ENCODE measurements around the gene IZUMO2.

IZUMO2 gene

DNA sequence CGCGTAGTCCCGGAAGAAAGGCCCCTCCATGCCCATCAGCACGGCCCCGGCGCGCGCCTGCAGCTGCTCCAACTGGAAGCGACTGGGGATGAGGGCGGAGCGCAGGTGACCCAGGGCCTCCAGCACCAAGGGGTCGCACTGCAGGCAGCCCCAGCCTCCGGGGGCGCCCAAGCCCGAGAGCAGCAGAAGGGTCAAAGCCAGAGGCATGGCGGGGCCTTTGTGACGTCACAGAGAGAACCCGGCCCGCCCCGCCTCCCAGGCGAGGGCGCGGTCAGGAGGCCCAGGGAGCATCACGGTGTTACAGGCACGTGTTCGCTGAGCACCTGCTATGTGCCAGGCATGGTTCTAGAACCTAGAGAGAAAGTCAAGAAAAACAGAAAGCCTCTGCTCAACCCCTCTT, at the start of gene IZUMO2:
TSS of gene IZUMO2 (minus strand) at position 294 of the 400 bp plus-strand sequence. CDS start at position 207, 87 bp downstream.
- no peak for DNase-seq (ENCODE audit: low spot score)

DNA sequence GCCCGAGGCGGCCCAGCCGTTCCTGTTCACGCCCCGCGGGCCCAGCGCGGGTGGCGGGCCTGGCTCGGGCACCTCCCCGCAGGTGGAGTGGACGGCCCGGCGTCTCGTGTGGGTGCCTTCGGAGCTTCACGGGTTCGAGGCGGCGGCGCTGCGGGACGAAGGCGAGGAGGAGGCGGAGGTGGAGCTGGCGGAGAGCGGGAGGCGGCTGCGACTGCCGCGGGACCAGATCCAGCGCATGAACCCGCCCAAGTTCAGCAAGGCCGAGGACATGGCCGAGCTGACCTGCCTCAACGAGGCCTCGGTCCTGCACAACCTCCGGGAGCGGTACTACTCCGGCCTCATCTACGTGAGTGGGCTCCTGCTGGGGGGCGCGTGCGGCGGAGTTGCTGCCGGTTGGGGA, 47.3 kb upstream of the IZUMO2 start:
- no peak for DNase-seq (ENCODE audit: low spot score)

DNA sequence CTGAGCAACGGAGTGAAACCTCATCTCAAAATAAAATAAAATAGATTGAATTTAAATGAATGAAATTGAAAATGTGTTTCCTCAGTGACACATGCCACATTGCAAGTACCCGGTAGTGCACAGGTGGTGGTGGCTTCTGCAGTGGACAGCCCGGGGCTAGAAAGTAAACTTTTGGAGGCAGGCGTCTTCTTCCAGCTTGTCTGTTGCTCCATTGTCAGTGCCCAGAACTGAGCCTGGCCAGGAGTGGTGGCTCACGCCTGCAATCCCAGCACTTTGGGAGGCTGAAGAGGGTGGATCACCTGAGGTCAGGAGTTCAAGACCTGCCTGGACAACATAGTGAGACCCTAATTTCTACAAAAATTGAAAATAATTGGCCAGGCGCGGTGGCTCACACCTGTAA, 46.0 kb upstream of the IZUMO2 start:
- no peak for DNase-seq (ENCODE audit: low spot score)

DNA sequence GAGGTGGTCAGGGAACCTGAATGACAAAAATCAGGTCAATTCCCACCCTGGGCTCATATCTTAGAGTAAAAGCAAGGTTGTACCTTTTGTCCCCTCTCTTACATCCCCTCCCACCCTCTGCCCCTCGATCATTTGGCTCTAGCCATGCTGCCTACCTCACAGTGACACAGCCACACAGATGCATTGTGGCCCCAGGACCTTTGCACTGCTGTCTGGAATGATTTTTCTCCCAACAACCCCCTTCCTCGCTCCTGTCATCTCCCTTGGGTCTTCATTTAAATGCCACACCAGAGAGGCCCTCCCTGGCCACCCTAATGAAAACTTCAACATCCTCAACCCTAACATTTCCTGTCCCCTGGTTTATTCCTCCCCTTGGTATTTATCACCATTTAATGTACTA, 44.6 kb upstream of the IZUMO2 start:
- DNase-seq (ENCODE audit: low spot score), result no peak

GRCh38 chr19:50206191-50206590, 43.1 kb upstream of the IZUMO2 start:
- DNase-seq (ENCODE audit: low spot score), result no peak

DNA sequence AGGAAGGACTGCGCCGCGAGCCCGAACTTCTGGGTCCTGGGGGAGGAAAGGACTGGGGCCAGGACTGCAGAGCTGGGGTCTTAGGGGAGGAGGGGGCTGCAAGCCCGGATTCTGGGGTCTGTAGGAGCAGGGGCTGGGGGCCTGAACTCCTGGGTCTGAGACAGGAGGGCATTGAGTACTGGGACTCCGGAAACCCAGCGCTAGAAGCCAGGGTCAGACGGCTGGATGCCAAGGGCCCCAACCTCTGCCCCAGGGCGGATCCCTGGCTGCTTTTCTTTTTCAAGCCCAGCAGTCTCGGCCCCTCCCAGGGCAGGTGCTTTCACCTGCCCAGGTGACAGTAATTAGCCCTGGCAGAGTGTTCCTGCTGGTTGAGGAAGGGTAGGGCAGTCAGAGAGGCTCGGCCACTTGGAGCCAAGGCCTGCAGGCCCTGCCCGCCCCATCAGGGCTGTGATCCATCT, 42.6 kb upstream of the IZUMO2 start:
- no peak for DNase-seq (ENCODE audit: low spot score)

GRCh38 chr19:50204811-50205675, 42.0 kb upstream of the IZUMO2 start:
- DNase-seq (ENCODE audit: low spot score), result no peak

- no peak for DNase-seq (ENCODE audit: low spot score)
These were observed 41.0 kb upstream of the IZUMO2 start for GRCh38 chr19:50204081-50204428.

- DNase-seq (ENCODE audit: low spot score), result no peak
These were observed 40.4 kb upstream of the IZUMO2 start, which contains the start of gene MYH14 for GRCh38 chr19:50203281-50204080. TSS of gene MYH14 (plus strand) at chr19:50203622. CDS start at chr19:50210366, 6,744 bp downstream.

- no peak for DNase-seq (ENCODE audit: low spot score)
These were observed 39.8 kb upstream of the IZUMO2 start for GRCh38 chr19:50202962-50203280.

- DNase-seq (ENCODE audit: low spot score), result no peak
These were observed 39.3 kb upstream of the IZUMO2 start for GRCh38 chr19:50202386-50202785.

GRCh38 chr19:50199259-50199555, 36.1 kb upstream of the IZUMO2 start:
- no peak for DNase-seq (ENCODE audit: low spot score)

- DNase-seq (ENCODE audit: low spot score), result no peak
These were observed 35.6 kb upstream of the IZUMO2 start for GRCh38 chr19:50198431-50199258.

DNA sequence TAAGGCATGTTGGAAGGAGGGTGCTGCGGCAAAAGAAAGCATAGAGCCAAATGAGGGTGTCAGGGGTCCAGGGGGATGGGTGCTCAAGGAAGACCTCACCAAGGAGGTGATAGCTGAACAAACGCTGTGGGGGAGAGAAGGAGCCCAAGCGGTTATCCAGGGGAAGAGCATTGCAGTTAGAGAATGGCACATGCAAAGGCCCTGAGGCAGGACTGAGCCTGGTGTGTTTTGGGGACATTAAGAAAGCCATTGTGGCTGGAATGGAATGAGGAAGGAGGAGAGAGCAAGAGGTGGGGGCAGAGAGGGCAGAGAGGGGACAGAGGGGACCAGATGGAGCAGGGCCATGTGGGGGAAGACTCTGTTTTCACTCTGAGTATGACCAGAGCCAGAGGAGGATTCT, 34.3 kb upstream of the IZUMO2 start:
- DNase-seq (ENCODE audit: low spot score), result no peak

GRCh38 chr19:50196322-50196932, 33.3 kb upstream of the IZUMO2 start:
- DNase-seq (ENCODE audit: low spot score), result no peak

DNA sequence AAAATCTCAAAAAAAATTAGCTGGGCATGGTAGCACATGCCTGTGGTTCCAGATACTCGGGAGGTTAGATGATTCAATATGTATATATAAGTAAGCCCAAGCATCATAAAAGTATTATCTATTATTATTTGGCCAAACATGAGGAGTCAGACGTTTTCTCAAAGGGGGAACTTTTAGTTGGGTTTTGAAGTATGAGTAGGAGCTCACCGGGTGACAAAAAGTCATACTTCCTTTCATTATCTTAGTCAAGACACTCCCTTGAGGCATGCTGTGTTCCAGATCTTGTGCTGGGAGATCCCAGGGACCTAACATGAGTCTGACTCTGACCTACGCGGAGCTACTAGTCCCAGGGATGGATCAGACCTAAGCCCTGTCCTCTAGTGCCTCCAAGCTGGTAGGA, 32.1 kb upstream of the IZUMO2 start:
- DNase-seq (ENCODE audit: low spot score), result no peak

GRCh38 chr19:50192463-50193211, 29.6 kb upstream of the IZUMO2 start:
- DNase-seq (ENCODE audit: low spot score), result no peak

GRCh38 chr19:50191216-50191615, 28.1 kb upstream of the IZUMO2 start:
- DNase-seq (ENCODE audit: low spot score), result no peak

DNA sequence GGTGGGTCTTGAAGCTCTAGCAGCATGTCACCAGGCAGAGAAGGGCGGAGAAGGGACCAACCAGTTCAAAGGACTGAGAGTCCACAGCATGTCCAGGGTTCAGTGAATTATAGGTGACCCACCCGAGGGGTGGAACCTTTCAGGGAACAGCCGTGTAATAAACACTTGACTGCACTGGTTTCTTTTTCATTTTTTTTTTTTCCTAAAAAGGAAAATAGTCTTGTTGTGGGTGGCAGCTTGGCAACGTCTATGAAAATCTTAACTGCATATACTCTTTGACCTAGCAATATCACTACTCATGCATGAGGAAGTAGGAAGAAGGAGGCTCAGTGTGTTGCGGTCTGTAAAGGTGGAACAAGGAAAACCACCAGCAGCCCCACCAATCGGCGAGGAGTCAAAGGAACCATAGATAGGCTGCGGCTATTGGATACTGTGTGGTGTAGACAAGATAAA, 27.4 kb upstream of the IZUMO2 start:
- DNase-seq (ENCODE audit: low spot score), result no peak

- no peak for DNase-seq (ENCODE audit: low spot score)
These were observed 26.2 kb upstream of the IZUMO2 start for GRCh38 chr19:50189331-50189730.

DNA sequence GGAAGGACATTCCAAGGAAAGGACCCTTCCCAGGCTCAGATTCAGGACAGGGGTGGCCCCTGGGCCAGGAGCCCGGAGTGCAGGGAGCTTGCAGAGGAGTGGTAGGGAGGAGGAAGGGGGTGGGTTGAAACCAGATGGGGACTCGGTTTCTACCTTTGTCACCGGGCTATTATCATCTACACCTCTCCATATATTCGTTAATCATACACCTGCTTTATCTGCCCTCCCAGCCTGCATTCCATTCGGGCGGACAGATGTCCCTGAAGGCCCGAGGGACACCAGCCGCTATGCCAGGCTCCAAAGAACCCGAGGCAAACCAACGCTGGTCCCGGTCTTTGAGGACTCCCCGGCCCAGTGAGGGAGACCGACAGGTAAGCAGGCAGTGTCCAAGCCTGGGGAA, 24.9 kb upstream of the IZUMO2 start:
- DNase-seq (ENCODE audit: low spot score), result no peak

Measured in CD4-positive, alpha-beta T cell treated with Interleukin-6 at 100 ng/mL for 8 hours (primary cell).